GM23248 (cell line): ENCODE measurements around the gene HECTD4. TPM values are rescaled to one million over a fixed set of nuclear protein-coding genes. Genes with fewer than 3 reads are reported as not detected.
"Not testable (repeated sequence)": the region's sequence is repeated elsewhere in the genome, so short reads cannot be mapped to it uniquely, and the experiment has no call there.

ENCODE experiments used
- DNase-seq: peaks from one replicate; pipeline ENCODE4 v3.0.0-alpha.2; 2015
- H2AFZ ChIP-seq: fragments of 200-600 bp; sonication (generic); 2 replicates; pipeline ENCODE4 v1.6.1; 2016; ENCODE audit warnings: antibody characterized with exemption
- H3F3A ChIP-seq: fragments of 200-600 bp; sonication (generic); 2 replicates; pipeline ENCODE4 v1.6.1; 2016; ENCODE audit warnings: mild to moderate bottlenecking, antibody characterized with exemption, mixed run types; ENCODE audit not compliant: insufficient read depth
- H3K27ac ChIP-seq: fragments of 200-600 bp; sonication (generic); 2 replicates; pipeline ENCODE4 v1.5.1; 2016; ENCODE audit warnings: mild to moderate bottlenecking
- H3K27me3 ChIP-seq: fragments of 200-600 bp; sonication (generic); replicated peaks from 2 replicates; pipeline ENCODE4 v1.6.1; 2016; ENCODE audit warnings: mild to moderate bottlenecking; ENCODE audit not compliant: insufficient read depth
- H3K36me3 ChIP-seq: fragments of 200-600 bp; sonication (generic); 2 replicates; pipeline ENCODE4 v1.6.1; 2016; ENCODE audit warnings: low read depth, mild to moderate bottlenecking
- H3K4me1 ChIP-seq: fragments of 200-600 bp; sonication (generic); 2 replicates; pipeline ENCODE4 v1.6.1; 2016; ENCODE audit warnings: mild to moderate bottlenecking; ENCODE audit not compliant: insufficient read depth
- H3K4me2 ChIP-seq: fragments of 200-600 bp; sonication (generic); one replicate; pipeline ENCODE4 v1.6.1; 2016; ENCODE audit warnings: mild to moderate bottlenecking; ENCODE audit not compliant: unreplicated experiment
- H3K4me3 ChIP-seq: fragments of 200-600 bp; sonication (generic); 2 replicates; pipeline ENCODE4 v1.5.1; 2016; ENCODE audit warnings: mild to moderate bottlenecking
- H3K79me2 ChIP-seq: fragments of 200-600 bp; sonication (generic); 2 replicates; pipeline ENCODE4 v1.6.1; 2016; ENCODE audit warnings: mild to moderate bottlenecking; ENCODE audit not compliant: insufficient read depth
- H3K9ac ChIP-seq: fragments of 200-600 bp; sonication (generic); 2 replicates; pipeline ENCODE4 v1.6.1; 2016; ENCODE audit warnings: mild to moderate bottlenecking
- H3K9me2 ChIP-seq: fragments of 200-600 bp; sonication (generic); 2 replicates; pipeline ENCODE4 v1.6.1; 2016; ENCODE audit warnings: mixed run types, mild to moderate bottlenecking, moderate library complexity; ENCODE audit not compliant: insufficient read depth
- H3K9me3 ChIP-seq: fragments of 200-600 bp; sonication (generic); one replicate; pipeline ENCODE4 v1.6.1; 2017; ENCODE audit warnings: low read depth
- H4K20me1 ChIP-seq: fragments of 200-600 bp; sonication (generic); 2 replicates; pipeline ENCODE4 v1.6.0; 2016; ENCODE audit not compliant: insufficient read depth
- EZH2 ChIP-seq: fragments of 200-600 bp; sonication (generic); IDR thresholded peaks from 2 replicates; pipeline ENCODE4 v1.6.1; 2018; ENCODE audit warnings: antibody characterized with exemption, mild to moderate bottlenecking; ENCODE audit not compliant: insufficient read depth, poor library complexity, severe bottlenecking
- EZH2phosphoT487 ChIP-seq: fragments of 200-600 bp; sonication (generic); IDR thresholded peaks from 2 replicates; pipeline ENCODE4 v1.6.1; 2018; ENCODE audit warnings: antibody characterized with exemption, moderate library complexity, mild to moderate bottlenecking, low read depth; ENCODE audit not compliant: insufficient read depth
- WGBS, 2 experiments: methylation state at CpG; one replicate each; pipeline ENCODE4 v1.1.6; 2015 to 2017; ENCODE audit warnings: low lambda C conversion rate in 2 of 2, low coverage in 1 of 2; ENCODE audit errors: missing lambda C conversion rate in 2 of 2; 5-methylcytosine and 5-hydroxymethylcytosine counted together
- in situ Hi-C: fragments of 300-500 bp; cut with MboI; formaldehyde crosslinking; loops from 2 replicates; pipeline ENCODE4 v1.15.0; 2020
- polyA plus RNA-seq: library from polyadenylated mRNA; unstranded; fragments of >200 nt; fragmentation: Nextera tagmentation; extraction: Ambion mirVana; gene quantifications from 2 replicates; pipeline ENCODE4 v1.2.1, GENCODE V29; 2016
- total RNA-seq: library from RNA; depleted of rRNA; stranded (reverse); fragments of >200 nt; shearing (Covaris generic); gene quantifications from 2 replicates; pipeline ENCODE4 v1.2.3, GENCODE V29; 2014

The HECTD4 gene
- total and polyA plus RNA-seq, 2 experiments from 2014 or later, result 7.5 to 8.9 TPM

GRCh38 chr12:112420740-112421139 lies 38.5 kb upstream of the HECTD4 start:
- peak overlapping the region; percentile 97; the same call in 1 of the 2 replicates for H3K9ac ChIP-seq

GRCh38 chr12:112419297-112420133 lies 37.3 kb upstream of the HECTD4 start:
- WGBS, 2 experiments, result 3 to 4% methylated on average over 24 to 26 of the region's 31 CpGs
- peaks cover 29% of the 10 kb centered on the region for H3K4me1 ChIP-seq
- peak; percentile 93 for DNase-seq
- no peaks in the 10 kb centered on the region for H3K9me3 ChIP-seq
- H3F3A ChIP-seq, result peaks cover 17% of the 10 kb centered on the region
- H2AFZ ChIP-seq, result peak overlapping the region; percentile 93
- peaks cover 60% of the 10 kb centered on the region for H3K79me2 ChIP-seq
- 0 out of 2 replicates have a peak, but pooled peaks cover 4% of the 10 kb centered on the region for H4K20me1 ChIP-seq
- H3K36me3 ChIP-seq, result no peaks in the 10 kb centered on the region
- peak overlapping the region; percentile 97 for H3K9ac ChIP-seq
- H3K9me2 ChIP-seq, result no peaks in the 10 kb centered on the region
- H3K27ac ChIP-seq, result peak overlapping the region; percentile 93
- in situ Hi-C loops, result no loop called here
- peak overlapping the region; percentile 89 for H3K4me3 ChIP-seq
- no peaks in the 10 kb centered on the region for H3K27me3 ChIP-seq
- H3K4me2 ChIP-seq, result peak overlapping the region; percentile 77
- TF ChIP-seq EZH2, result no peak
- no peak for TF ChIP-seq EZH2phosphoT487

More at GRCh38 chr12:112420740-112421139, 38.5 kb upstream of the HECTD4 start:
- WGBS, 2 experiments, result 82 to 84% methylated on average over 3 of the region's 3 CpGs
- Histone ChIP-seq H4K20me1 (0 out of 2 replicates have a peak, but pooled peaks cover 4% of the 10 kb centered on the region), H3K27me3 (no peaks in the 10 kb centered on the region), H3F3A (peaks cover 17% of the 10 kb centered on the region), H2AFZ (no peak overlapping the region), H3K4me2 (peak overlapping the region; percentile 77), H3K9me3 (no peaks in the 10 kb centered on the region), H3K27ac (no peak overlapping the region), H3K4me3 (0 out of 2 replicates have a peak overlapping the region, but pooled peaks have one; percentile 89), H3K79me2 (peaks cover 73% of the 10 kb centered on the region), H3K36me3 (no peaks in the 10 kb centered on the region), H3K9me2 (no peaks in the 10 kb centered on the region), H3K4me1 (peaks cover 29% of the 10 kb centered on the region)
- no peak for DNase-seq
- no peak for TF ChIP-seq EZH2
- in situ Hi-C loops, result no loop called here

- H3K79me2 ChIP-seq, result peaks cover 53% of the 10 kb centered on the region
- 1% methylated on average over 37 to 71 of the region's 89 CpGs for WGBS, 2 experiments
Measured at GRCh38 chr12:112418608-112419296, 36.5 kb upstream of the HECTD4 start, which contains the start of gene PTPN11. Gene PTPN11 (plus strand): TSS chr12:112418947. CDS start chr12:112419112, 165 bp downstream.

GRCh38 chr12:112418273-112418607 lies 36.0 kb upstream of the HECTD4 start:
- Histone ChIP-seq H3K4me3 (peak overlapping the region; percentile 89), H2AFZ (peak overlapping the region; percentile 93), H3K36me3 (no peaks in the 10 kb centered on the region), H3K9ac (peak overlapping the region; percentile 97), H3K27ac (peak overlapping the region; percentile 93), H4K20me1 (0 out of 2 replicates have a peak, but pooled peaks cover 4% of the 10 kb centered on the region), H3K9me3 (no peaks in the 10 kb centered on the region), H3K4me2 (peak overlapping the region; percentile 67), H3K27me3 (no peaks in the 10 kb centered on the region), H3F3A (peaks cover 17% of the 10 kb centered on the region), H3K4me1 (peaks cover 29% of the 10 kb centered on the region), H3K79me2 (peaks cover 48% of the 10 kb centered on the region), H3K9me2 (no peaks in the 10 kb centered on the region)
- in situ Hi-C loops, result no loop called here
- WGBS, 2 experiments, result 2 to 5% methylated on average over 18 of the region's 18 CpGs
- DNase-seq, result peak; percentile 41
- TF ChIP-seq EZH2 (no peak), EZH2phosphoT487 (no peak)

More at GRCh38 chr12:112418608-112419296, 36.5 kb upstream of the HECTD4 start, which contains the start of gene PTPN11:
- peaks cover 17% of the 10 kb centered on the region for H3F3A ChIP-seq
- peak; percentile 89 for DNase-seq
- H3K4me3 ChIP-seq, result peak within 1 kb of the TSS; percentile 89
- no peaks in the 10 kb centered on the region for H3K27me3 ChIP-seq
- H4K20me1 ChIP-seq, result 0 out of 2 replicates have a peak, but pooled peaks cover 4% of the 10 kb centered on the region
- no peaks in the 10 kb centered on the region for H3K9me3 ChIP-seq
- H3K4me1 ChIP-seq, result peaks cover 29% of the 10 kb centered on the region
- H3K9ac ChIP-seq, result peak within 1 kb of the TSS; percentile 97
- TF ChIP-seq EZH2 (no peak), EZH2phosphoT487 (no peak)
- peak within 1 kb of the TSS; percentile 77 for H3K4me2 ChIP-seq
- peak within 1 kb of the TSS; percentile 93 for H2AFZ ChIP-seq
- H3K9me2 ChIP-seq, result no peaks in the 10 kb centered on the region
- no peaks in the 10 kb centered on the region for H3K36me3 ChIP-seq
- peak within 1 kb of the TSS; percentile 93 for H3K27ac ChIP-seq
- in situ Hi-C loops, result no loop called here

GRCh38 chr12:112415457-112415856 lies 33.2 kb upstream of the HECTD4 start:
- 62 to 64% methylated on average over 4 of the region's 4 CpGs for WGBS, 2 experiments

More at GRCh38 chr12:112415457-112415856, 33.2 kb upstream of the HECTD4 start:
- H4K20me1 ChIP-seq, H3K9ac ChIP-seq, H3K27me3 ChIP-seq, H2AFZ ChIP-seq, H3K36me3 ChIP-seq, H3K4me2 ChIP-seq, H3K4me1 ChIP-seq, H3K27ac ChIP-seq, H3K4me3 ChIP-seq, H3K9me3 ChIP-seq, DNase-seq, H3F3A ChIP-seq, in situ Hi-C loops, H3K9me2 ChIP-seq: not testable (repeated sequence)
- peaks cover 20% of the 10 kb centered on the region for H3K79me2 ChIP-seq
